ENCODE results near the gene VAT1. TPM values are rescaled to one million over a fixed set of nuclear protein-coding genes. Genes with fewer than 3 reads are reported as not detected.

VAT1 gene
- total and polyA plus RNA-seq, 2 of the 13 experiments (the other 11 are each of a cell fraction or from before 2014, with no cell fraction given): 143 to 205 TPM

DNA sequence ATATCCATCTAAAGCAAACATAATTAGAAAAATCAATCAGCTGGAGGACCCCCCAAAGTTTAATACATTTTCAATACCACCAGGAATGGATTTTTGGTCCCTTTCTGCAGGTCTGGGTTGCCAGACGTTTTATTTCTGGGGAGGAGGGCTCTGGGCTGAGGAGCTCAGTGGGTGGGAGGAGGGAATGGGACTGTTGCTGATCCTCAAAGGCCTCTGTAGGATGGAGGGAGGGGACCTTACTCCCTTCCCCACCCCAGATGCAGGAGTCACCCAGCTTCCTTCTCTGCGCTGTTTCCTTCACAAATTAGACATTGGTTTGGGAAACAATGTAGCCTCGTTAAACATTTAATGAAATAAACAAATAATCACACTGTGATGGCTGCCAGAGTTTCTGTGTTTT lies 9.5 kb upstream of the VAT1 start (continued):
- TF ChIP-seq, protein P1, sequence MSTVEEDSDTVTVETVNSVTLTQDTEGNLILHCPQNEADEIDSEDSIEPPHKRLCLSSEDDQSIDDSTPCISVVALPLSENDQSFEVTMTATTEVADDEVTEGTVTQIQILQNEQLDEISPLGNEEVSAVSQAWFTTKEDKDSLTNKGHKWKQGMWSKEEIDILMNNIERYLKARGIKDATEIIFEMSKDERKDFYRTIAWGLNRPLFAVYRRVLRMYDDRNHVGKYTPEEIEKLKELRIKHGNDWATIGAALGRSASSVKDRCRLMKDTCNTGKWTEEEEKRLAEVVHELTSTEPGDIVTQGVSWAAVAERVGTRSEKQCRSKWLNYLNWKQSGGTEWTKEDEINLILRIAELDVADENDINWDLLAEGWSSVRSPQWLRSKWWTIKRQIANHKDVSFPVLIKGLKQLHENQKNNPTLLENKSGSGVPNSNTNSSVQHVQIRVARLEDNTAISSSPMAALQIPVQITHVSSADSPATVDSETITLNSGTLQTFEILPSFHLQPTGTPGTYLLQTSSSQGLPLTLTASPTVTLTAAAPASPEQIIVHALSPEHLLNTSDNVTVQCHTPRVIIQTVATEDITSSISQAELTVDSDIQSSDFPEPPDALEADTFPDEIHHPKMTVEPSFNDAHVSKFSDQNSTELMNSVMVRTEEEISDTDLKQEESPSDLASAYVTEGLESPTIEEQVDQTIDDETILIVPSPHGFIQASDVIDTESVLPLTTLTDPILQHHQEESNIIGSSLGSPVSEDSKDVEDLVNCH (CRISPR knock-in tag; IDR thresholded peaks at IDR 0.05): no peak
- TF ChIP-seq, protein P2, sequence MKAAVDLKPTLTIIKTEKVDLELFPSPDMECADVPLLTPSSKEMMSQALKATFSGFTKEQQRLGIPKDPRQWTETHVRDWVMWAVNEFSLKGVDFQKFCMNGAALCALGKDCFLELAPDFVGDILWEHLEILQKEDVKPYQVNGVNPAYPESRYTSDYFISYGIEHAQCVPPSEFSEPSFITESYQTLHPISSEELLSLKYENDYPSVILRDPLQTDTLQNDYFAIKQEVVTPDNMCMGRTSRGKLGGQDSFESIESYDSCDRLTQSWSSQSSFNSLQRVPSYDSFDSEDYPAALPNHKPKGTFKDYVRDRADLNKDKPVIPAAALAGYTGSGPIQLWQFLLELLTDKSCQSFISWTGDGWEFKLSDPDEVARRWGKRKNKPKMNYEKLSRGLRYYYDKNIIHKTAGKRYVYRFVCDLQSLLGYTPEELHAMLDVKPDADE (CRISPR knock-in tag; IDR thresholded peaks at IDR 0.05): no peak
- TF ChIP-seq, protein P3, sequence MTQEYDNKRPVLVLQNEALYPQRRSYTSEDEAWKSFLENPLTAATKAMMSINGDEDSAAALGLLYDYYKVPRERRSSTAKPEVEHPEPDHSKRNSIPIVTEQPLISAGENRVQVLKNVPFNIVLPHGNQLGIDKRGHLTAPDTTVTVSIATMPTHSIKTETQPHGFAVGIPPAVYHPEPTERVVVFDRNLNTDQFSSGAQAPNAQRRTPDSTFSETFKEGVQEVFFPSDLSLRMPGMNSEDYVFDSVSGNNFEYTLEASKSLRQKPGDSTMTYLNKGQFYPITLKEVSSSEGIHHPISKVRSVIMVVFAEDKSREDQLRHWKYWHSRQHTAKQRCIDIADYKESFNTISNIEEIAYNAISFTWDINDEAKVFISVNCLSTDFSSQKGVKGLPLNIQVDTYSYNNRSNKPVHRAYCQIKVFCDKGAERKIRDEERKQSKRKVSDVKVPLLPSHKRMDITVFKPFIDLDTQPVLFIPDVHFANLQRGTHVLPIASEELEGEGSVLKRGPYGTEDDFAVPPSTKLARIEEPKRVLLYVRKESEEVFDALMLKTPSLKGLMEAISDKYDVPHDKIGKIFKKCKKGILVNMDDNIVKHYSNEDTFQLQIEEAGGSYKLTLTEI (CRISPR knock-in tag; conservative IDR thresholded peaks at IDR 0.05): no peak
- TF ChIP-seq, protein P4, sequence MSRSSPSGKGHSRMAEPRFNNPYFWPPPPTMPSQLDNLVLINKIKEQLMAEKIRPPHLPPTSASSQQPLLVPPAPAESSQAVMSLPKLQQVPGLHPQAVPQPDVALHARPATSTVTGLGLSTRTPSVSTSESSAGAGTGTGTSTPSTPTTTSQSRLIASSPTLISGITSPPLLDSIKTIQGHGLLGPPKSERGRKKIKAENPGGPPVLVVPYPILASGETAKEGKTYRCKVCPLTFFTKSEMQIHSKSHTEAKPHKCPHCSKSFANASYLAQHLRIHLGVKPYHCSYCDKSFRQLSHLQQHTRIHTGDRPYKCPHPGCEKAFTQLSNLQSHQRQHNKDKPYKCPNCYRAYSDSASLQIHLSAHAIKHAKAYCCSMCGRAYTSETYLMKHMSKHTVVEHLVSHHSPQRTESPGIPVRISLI (CRISPR knock-in tag; IDR thresholded peaks at IDR 0.05; ENCODE audit: borderline replicate concordance): no peak
- TF ChIP-seq SRSF1 (optimal IDR thresholded peaks at IDR 0.05; ENCODE audit: low read depth, low read length): no peak
